IPS-18c (cell line): Measurements from ENCODE around the gene CADPS2.

Experiments used
- H3K4me3 ChIP-seq: 2 replicates; pipeline ENCODE4 v1.7.0; 2013; ENCODE audit warnings: low read depth, mild to moderate bottlenecking, low read length, moderate library complexity; ENCODE audit not compliant: insufficient read depth
- H3K9me3 ChIP-seq: one replicate; pipeline ENCODE4 v1.6.1; 2013; ENCODE audit warnings: mild to moderate bottlenecking, low read length, moderate library complexity; ENCODE audit not compliant: control insufficient read depth, insufficient read depth

CADPS2 gene

GRCh38 chr7:122886357-122887081, at the start of gene CADPS2:
TSS of gene CADPS2 (minus strand) at chr7:122886460. CDS start at chr7:122886337, 123 bp downstream.
- Histone ChIP-seq H3K9me3 (no peaks in the 10 kb centered on the region), H3K4me3 (peak within 1 kb of the TSS; percentile 88)

GRCh38 chr7:122935620-122936019, 49.4 kb upstream of the CADPS2 start:
- H3K4me3 ChIP-seq, result no peak overlapping the region
- no peaks in the 10 kb centered on the region for H3K9me3 ChIP-seq

GRCh38 chr7:122919643-122920181, 33.5 kb upstream of the CADPS2 start:
- H3K9me3 ChIP-seq, result no peaks in the 10 kb centered on the region
- no peak overlapping the region for H3K4me3 ChIP-seq

- H3K4me3 ChIP-seq, result no peak overlapping the region
- H3K9me3 ChIP-seq, result no peaks in the 10 kb centered on the region
Measured at GRCh38 chr7:122914812-122915211, 28.6 kb upstream of the CADPS2 start.

- Histone ChIP-seq H3K4me3 (no peak overlapping the region), H3K9me3 (no peaks in the 10 kb centered on the region)
Measured at GRCh38 chr7:122913608-122914007, 27.3 kb upstream of the CADPS2 start.

- no peak overlapping the region for H3K4me3 ChIP-seq
- H3K9me3 ChIP-seq, result no peaks in the 10 kb centered on the region
Measured at GRCh38 chr7:122902751-122903495, 16.7 kb upstream of the CADPS2 start.

GRCh38 chr7:122901250-122901649, 15.0 kb upstream of the CADPS2 start:
- Histone ChIP-seq H3K4me3 (no peak overlapping the region), H3K9me3 (no peaks in the 10 kb centered on the region)

GRCh38 chr7:122896509-122896908, 10.2 kb upstream of the CADPS2 start:
- Histone ChIP-seq H3K4me3 (no peak overlapping the region), H3K9me3 (no peaks in the 10 kb centered on the region)

- no peaks in the 10 kb centered on the region for H3K9me3 ChIP-seq
- H3K4me3 ChIP-seq, result no peak overlapping the region
Measured at GRCh38 chr7:122893486-122893885, 7.2 kb upstream of the CADPS2 start.

GRCh38 chr7:122889116-122889515, 2.9 kb upstream of the CADPS2 start:
- Histone ChIP-seq H3K4me3 (no peak overlapping the region), H3K9me3 (no peaks in the 10 kb centered on the region)

GRCh38 chr7:122887848-122888247, 1.6 kb upstream of the CADPS2 start:
- no peak overlapping the region for H3K4me3 ChIP-seq
- H3K9me3 ChIP-seq, result no peaks in the 10 kb centered on the region

GRCh38 chr7:122887198-122887597, 938 bp upstream of the CADPS2 start:
- no peaks in the 10 kb centered on the region for H3K9me3 ChIP-seq
- peak overlapping the region; percentile 88 for H3K4me3 ChIP-seq

- H3K9me3 ChIP-seq, result no peaks in the 10 kb centered on the region
- peak overlapping the region; percentile 88 for H3K4me3 ChIP-seq
Measured at GRCh38 chr7:122885583-122886356, 490 bp downstream of the CADPS2 start.

- H3K4me3 ChIP-seq, result no peak overlapping the region
- H3K9me3 ChIP-seq, result no peaks in the 10 kb centered on the region
Measured at GRCh38 chr7:122884186-122884585, 2.1 kb downstream of the CADPS2 start.

- no peaks in the 10 kb centered on the region for H3K9me3 ChIP-seq
- no peak overlapping the region for H3K4me3 ChIP-seq
Measured at GRCh38 chr7:122883049-122883680, 3.1 kb downstream of the CADPS2 start.

- Histone ChIP-seq H3K9me3 (no peaks in the 10 kb centered on the region), H3K4me3 (no peak overlapping the region)
Measured at GRCh38 chr7:122881324-122881723, 4.9 kb downstream of the CADPS2 start.

- no peaks in the 10 kb centered on the region for H3K9me3 ChIP-seq
- no peak overlapping the region for H3K4me3 ChIP-seq
Measured at GRCh38 chr7:122869260-122869659, 17.0 kb downstream of the CADPS2 start.
